NCI-H82 treated with DMSO at 0.1 percent for 48 hours (cell line): Measurements from ENCODE around the gene POU2AF1.
"Not testable (repeated sequence)": the region's sequence is repeated elsewhere in the genome, so short reads cannot be mapped to it uniquely, and the experiment has no call there.

Experiments used
- DNase-seq: peaks from one replicate; lab custom pipeline; 2025; ENCODE audit not compliant: unreplicated experiment; lab: John Stamatoyannopoulos, UW

POU2AF1 gene

DNA sequence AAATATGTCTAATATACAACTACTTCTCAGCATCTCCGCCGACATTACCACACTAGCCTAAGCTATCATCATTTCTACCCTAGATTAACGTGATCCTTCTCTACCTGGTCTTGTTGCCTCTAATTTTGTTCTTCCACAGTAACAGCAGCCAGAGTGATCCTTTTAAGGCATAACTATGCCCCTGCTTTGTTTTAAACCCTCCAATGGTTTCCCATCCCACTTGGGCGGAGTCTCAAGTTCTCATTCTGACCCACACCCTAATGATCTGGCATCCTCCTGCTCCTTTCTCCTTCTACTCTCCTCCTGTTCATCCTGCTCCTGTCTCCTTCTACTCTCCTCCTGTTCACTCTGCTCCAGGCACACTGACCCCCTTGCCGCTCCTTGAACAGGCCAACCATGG is 31.9 kb upstream of the POU2AF1 start:
- no peak for DNase-seq

DNA sequence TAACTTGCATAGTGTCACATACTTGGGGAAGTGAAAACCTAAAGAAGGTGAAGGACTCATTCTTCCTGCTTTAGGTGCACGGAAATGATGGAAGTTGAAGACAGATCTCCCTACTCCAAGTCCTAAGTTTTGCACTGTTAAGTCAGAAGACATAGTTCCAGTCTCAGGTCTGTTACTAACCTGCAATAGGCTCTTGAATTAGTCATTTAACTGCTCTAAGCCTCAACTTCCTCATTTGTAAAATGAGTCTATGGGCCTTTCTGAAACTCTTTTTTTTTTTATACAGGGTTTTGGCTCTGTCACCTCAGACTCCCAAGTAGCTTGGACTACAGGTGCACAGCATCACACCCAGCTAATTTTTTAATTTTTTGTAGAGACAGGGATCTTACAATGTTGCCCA is 30.8 kb upstream of the POU2AF1 start:
- DNase-seq = no peak

DNA sequence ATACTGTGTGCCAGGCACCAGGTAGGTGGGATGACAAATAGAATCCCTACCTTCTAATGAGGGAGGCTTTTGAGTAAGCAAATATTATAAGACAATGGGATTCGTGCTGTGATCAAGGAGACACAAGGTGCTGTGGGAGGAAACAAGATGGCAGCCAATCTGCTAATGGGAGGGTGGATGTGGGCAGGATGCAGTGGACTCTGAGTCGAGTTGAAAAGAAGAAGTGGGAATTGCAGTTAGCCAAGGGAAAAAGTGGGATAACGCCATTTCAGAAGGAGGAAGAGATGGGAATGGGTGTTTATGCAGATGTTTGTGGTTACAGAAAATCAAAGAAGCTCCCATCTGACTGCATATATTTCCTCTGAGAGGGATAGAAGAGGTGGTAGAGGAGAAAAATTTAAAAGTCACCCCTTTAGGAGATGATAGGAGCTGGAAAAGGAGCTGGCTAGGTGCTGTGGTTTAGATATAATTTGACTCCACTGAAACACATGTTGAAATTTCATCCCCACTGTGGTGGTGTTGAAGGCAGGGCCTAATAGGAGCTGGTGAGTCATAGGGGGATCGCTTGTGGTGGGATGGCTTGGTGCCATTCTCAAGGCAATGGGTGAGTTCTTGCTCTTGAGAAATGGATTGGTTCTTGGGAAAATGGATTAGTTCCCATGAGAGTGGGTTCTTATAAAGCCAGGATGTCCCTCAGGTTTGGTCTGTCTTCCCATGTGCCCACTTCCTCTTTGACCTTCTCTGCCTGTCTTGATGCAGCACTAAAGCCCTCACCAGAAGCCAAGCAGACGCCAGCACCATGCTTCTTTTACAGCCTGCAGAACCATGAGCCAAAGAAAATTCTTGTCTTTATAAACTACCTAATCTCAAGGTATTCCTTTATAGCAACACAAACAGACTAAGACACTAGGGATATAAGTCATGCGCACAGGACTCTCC is 30.0 kb upstream of the POU2AF1 start:
- DNase-seq = no peak

DNA sequence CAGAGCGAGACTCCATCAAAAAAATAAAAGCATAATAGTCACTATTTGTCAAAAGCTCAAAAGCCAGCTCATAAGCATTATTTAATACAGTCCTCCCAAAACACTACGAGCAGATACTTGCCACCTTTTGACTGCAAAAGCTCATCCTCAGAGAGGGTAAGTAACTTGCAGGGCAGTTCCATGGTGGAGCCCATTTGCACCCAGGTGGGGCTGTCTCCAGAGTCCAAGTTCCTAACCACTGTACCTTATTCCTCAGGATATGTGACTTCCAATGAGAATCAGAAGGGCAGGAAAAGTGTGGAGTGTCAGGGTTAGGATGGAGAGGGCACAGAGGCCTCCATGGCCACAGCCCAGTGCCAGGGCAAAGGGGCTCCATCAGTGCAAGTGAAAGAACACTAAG is 28.6 kb upstream of the POU2AF1 start:
- DNase-seq = no peak

DNA sequence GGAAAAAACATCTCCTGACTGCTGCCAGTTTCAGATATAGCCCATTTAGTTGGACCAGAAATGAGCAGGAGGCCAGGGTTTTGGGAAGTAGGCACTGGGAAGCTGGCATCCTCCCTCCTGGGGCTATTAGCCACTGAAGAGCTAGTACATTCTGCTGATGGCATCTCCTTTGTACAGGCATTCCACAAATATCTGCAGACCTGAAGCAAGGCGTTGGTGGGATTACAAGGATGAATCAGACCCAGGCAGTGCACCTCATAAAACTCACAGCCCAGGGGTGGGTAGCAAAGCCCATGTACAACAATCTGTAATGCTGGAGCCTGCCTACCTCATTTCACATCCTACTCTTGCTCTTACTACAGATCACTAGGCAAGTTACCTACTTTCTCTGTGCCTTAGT is 27.5 kb upstream of the POU2AF1 start:
- no peak for DNase-seq

DNA sequence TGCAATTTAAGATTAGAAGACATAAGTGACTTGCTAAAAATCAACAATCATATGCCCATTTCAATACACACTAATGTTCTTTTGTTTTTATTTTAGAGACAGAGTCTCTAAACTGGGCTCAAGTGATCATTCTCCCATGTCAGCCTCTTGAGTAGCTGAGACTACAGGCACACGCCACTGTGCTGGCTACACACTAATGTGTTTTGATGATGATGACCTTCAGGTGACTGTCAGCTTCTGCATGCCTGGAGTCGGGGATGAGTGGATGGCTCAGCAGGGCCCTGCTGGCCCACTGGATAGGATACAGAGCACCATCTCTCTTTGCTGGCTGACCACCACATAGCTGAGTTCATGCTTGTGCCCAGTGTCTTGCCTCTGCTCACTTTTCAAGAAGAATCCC is 27.0 kb upstream of the POU2AF1 start:
- DNase-seq = no peak

DNA sequence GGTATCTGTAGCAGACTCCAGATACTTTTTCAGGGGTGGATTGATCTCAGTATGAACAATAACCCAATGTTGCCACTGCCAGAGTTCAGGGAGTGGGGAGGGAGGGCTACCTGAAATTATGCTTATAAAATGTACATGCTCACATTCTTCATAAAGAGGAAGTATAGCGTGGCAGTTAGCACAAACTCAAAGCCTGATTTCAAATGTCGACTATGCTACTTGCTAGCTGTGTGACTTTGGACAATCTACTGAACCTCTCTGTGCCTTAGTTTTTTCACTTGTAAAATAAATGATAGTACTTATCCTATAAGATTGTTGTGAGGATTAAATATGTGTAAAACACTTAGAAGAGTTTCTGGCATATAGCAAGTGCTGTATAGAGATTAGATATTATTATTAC is 26.5 kb upstream of the POU2AF1 start:
- DNase-seq = no peak

DNA sequence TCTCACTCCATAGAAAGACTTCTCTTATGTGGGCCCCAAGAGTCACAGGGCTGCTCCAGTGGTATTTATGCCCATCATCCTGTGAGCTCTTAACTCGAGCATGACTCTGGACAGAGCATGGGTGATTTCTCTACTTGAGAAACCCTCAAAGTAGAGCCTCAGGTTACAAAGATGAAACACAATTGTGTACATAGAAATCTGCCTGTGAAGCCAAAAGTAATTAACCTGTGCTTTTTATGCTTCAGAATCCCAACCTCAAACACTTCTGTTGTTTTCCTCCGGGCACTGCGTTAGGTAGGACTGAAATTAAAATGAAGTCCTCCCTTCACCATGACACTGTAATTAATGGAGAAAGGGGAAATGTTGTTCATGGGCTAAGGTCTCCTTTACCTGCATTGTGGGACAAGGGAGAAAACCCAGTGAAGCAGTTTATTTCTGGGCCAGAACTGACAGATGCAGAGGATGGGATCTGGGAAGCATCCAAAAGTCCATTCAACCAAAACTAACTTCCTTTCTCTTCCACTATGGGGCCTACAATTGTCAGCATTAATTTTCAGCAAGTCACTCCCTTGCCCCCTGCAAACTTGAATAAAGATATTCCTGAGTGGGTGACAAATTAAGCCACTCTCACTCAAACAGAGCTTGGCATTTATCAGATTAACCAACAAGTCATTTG is 24.1 kb upstream of the POU2AF1 start:
- no peak for DNase-seq

DNA sequence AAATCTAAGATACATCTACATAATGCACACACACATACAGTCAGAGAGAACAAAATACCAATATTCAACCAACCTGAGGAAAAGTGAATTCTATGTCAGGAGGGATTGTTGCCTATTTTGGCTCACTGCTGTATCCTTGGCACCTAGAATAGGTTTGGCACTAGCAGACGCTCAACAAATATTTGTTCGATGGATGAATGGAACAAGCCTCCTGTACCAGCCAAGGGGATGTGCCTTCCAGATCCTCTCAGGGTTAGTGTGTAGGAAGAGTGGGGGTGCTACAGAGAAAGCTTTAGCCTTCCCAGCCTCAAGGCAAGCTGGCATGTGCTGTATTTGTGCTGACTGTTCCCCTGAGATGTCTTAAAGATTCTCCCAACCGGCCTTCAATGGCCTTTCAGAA is 23.3 kb upstream of the POU2AF1 start:
- DNase-seq = no peak

DNA sequence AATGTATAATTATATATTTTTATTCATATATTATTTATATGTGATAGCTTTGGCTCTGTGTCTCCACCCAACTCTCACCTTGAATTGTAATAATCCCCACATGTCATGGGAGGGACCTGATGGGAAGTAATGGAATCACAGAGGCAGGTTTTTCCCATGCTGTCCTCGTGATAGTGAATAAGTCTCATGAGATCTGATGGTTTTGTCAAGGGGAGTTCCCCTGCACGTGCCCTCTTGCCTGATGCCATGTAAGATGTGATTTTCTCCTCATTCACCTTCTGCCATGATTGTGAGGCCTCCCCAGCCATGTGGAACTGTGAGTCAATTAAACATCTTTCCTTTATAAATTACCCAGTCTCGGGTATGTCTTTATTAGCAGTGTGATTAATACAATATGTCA is 22.9 kb upstream of the POU2AF1 start:
- DNase-seq = not testable (repeated sequence)

DNA sequence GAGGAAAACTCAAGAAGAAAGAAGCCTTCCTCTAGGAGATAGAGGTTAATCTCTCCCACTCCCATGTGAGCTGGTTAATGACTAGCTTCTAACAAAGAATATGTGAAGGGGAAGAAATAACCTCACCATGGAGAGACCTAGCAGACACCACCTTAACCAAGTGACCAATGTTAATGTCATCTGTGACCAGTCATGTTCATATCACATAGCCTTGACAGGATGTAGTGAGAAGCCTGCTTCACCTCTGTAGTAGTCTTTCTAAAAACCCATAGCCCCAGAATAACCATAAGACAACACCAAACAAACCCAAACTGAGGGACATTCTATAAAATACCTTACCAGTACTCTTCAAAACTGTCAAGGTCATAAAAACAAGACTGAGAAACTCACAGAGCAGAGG is 21.5 kb upstream of the POU2AF1 start:
- DNase-seq = no peak

DNA sequence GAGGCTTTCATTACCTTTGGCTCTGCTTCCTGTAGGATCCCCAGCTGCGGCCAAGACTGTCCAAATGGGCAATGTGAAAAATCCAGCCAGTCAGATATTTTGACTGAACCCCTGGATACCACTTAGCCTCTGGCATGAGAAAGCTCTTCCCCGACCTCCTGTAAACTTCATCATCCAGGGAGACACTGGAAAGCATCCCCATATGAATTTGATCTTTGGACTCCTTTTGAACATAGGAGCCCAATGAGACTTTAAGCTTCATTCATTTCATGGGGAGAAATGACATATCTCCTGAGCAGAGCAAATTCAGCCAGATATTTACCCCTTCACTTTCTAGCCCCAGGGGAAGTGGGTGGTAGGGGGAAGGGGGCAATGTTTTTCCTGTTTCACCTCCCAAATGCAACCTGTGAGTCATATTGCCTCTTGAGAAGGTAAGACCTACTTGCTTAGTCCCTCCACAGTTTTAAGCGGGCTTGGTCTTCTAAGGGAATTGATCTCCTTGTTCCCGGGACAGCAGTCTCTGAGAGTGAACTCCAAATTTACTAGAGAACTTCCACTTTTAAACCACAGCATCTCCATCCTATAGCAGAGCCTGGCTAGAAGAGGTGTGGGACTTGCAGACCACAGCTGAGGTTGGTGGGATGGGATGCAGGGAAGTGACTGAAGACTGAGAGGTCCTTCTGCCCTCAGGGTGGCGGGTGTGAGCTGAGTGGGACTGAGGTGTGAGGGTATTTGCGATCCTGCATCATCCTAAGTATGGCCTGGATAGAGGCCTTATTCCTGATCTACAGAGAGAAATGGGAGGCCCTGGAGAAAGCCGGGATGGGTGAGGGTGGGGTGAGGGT is 20.3 kb upstream of the POU2AF1 start:
- no peak for DNase-seq

DNA sequence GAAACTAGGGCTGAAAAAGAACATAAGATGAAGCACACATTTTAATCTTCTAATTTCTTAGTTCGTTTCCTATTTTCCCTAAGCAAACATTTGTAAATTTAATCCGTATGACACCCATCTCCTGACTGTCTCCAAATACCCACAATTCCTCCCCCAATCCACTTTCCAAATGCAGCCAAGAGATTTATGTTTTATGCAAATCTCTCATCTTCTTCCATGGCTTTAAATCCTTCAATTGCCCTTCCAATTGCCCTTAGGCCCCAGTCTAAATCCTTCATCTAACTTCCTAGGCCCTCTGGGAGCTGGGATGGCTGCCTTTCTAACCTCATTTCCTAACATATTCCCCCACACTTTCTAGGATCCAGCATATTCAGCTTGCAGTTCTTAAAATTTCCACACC is 18.0 kb upstream of the POU2AF1 start:
- DNase-seq = no peak

DNA sequence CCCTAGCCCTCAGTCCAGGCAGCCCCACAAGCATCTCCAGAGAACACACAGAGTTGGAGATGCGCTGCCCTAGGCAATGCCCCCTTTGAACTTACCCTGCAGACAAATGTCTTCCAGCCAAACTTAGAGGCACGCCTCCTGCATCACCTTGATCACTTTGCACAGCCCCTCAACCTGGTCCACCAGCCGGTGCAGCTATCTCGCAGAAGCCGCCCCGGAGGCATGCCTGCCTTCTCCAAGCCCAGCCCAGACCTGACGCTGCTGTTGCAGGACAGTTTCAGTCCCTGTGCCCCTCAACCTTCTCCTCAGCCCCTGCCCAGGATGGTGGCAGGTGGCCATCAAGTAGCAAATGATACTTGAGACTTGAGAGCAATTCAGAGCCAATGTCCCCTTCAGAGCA is 16.7 kb upstream of the POU2AF1 start:
- no peak for DNase-seq

DNA sequence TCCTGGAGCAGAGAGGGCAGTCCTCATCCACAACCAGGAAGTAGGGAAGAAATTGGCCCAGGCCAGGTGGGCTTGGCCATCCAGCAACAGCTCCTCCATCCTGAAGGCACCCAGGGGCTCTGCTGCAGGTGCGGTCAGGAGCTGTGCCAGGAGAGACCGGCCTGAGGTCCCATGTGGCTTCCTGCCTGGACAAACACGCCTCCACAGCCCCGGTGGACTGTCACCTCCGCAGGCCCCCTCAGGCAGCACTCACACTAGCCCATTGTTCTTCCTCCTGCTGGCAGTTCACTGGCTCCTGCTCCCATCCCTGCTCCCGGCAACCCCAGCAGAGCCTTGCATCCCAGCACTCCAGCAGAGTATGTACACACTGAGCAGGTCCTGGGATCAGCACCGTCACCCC is 16.0 kb upstream of the POU2AF1 start:
- DNase-seq = no peak

DNA sequence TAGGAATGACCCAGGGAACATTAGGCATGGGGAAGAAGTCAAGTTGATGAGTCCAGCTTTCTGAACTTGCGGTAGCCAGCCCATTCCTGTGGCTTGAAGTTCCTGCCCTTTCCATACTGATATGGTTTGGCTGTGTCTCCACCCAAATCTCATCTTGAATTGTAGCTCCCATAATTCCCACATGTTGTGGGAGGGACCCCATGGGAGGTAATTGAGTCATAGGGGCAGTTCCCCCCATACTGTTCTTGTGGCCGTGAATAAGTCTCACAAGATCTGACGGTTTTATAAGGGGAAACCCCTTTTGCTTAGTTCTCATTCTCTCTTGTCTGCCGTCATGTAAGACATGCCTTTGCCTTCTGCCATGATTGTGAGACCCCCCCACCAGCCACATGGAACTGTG is 15.1 kb upstream of the POU2AF1 start:
- DNase-seq = not testable (repeated sequence)

DNA sequence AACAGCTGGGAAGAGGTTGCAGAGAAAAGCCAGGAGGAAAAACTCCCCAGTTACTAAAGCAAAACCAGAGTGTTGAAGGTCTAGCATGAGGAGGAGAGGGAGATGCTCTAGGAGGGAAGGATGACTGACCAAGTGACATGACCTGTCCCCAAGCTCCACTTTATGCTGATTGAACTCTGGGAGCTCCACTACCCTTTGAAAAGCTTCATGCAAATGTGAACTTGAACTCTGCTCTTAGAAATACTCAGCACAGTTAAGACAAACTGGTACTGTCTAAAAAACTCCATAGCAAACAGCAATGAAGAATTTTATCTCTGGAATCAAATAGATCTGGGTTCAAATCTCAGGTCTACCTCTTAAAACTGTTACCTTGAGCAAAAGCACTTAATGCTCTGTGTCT is 14.5 kb upstream of the POU2AF1 start:
- DNase-seq = no peak

DNA sequence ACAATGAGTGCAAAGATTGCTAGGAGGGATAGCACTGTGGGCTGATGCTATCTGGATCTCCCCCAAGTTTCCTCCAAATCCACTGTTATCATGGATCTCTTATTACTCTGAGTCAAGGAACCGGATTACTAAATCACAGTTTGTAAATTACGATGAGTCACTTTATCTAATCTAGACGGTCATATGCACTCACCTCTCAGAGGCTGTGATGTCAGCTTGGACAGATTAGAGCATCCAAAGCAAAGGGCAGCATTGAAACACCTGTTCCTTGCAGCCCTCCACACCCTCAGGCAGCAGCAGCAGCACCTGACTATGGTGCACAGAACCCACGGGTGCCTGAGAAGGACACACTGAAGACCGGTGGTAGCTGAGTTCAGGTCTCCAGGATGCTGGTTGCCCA is 14.0 kb upstream of the POU2AF1 start:
- DNase-seq = no peak

DNA sequence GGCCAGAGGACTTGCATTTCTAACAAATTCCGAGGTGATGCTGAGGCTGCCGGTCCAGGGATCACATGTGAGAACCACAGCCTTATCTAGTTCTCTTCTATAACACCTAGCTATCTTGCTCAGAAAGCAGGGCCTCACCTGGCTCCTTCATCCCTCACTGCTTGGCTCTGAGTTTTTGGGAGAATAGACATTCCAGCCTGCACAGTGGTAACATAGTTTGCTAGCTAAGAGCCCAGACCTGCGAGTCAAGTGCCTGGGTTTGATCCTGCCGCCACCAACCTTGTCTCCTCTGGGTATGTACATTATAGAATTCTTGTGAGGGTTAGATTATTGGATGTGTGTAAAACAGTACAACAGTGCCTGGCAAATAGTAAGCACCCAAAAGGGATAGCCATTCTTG is 13.5 kb upstream of the POU2AF1 start:
- no peak for DNase-seq

DNA sequence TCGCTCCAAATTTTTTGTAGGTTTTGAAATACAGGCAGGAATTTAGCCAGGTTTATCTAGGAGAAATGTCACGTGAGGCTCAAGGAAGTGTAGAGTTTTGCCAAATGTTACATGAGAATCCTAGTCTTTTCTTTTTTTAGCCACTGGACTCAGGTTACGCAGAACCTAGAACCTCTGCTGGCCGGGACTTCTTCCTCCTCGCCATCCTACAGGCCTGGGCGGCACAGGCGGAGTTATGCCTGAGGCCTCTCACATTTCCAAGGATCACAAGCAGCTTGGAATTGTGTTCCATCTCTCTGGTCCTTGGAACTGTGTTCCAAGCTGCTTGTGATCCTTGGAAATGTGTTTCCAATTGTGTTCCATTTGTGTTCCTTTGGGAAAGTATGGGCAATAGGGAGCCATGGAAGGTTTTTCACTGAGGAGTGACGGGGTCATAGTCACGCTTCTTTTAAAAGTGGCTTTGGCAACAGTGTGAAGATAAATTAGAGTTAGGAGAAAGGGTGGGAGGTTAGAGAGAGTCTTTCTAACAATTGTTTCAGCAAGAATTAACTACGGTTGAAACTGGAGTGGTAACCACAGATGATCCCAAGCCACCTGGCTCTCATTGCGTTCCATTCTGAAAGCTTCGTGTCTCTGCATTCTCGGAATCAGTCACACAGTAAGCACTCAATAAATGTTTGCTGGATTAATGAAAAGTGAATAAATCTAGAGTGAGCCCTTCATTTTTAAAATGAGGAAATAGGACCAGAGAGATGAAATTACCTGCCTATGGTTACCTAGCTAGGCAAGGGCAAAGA is 12.5 kb upstream of the POU2AF1 start:
- DNase-seq = no peak

DNA sequence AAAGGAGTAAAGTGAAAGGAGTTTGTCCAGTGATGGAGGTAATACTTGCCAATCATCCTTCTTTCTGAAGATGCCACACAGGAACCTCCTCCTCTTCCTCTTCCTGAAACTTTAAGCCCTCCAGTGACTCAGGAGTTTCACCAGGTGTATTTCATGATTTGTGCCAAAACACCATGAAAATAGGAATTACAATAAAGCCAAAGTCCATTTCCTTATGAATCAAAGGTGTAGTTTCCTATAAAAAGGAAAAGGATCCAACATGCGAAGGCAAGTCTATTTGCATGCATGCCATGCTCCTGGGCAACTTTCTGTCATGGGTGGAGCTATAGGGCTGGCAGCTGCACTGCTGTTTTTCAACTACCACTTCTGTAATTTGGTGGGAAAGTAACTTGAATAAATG is 9.8 kb upstream of the POU2AF1 start:
- no peak for DNase-seq
